Body of pancreas (tissue), 4 donors: ENCODE data around the gene MARCO. TPM values are rescaled to one million over a fixed set of nuclear protein-coding genes. Genes with fewer than 3 reads are reported as not detected.

Experiments
- ATAC-seq: fragments of 150-250 bp; one replicate; pipeline ENCODE4 v1.9.1; 2016
- DNase-seq, 4 donors: peaks; one replicate each; pipeline ENCODE4 v3.0.0-alpha.2; 2019
- H3K27ac ChIP-seq, 4 donors: fragments of 200-600 bp; sonication (generic); 1 replicate in 3 of 4; 2 replicates in 1 of 4; pipeline versions ENCODE4 v1.5.1 to v1.6.1; 2016 to 2019; ENCODE audit warnings: mild to moderate bottlenecking in 1 of 4, mixed read lengths in 1 of 4, moderate library complexity in 1 of 4
- H3K27me3 ChIP-seq, 2 donors: fragments of 200-600 bp; sonication (generic); one replicate each; pipeline ENCODE4 v1.6.0; 2016; ENCODE audit warnings: mild to moderate bottlenecking in 1 of 2
- H3K36me3 ChIP-seq, 2 donors: fragments of 200-600 bp; sonication (generic); replicated peaks in 1 of 2; 2 replicates each; pipeline ENCODE4 v1.5.1; 2016; ENCODE audit warnings: low read depth in 2 of 2; ENCODE audit not compliant: insufficient read depth in 1 of 2
- H3K4me1 ChIP-seq: fragments of 200-600 bp; sonication (generic); one replicate; pipeline ENCODE4 v1.6.0; 2016
- H3K4me3 ChIP-seq, 2 donors: fragments of 200-600 bp; sonication (generic); 1 replicate in 1 of 2; 2 replicates in 1 of 2; pipeline ENCODE4 v1.5.1; 2016 to 2019
- H3K9me3 ChIP-seq, 3 donors: fragments of 200-600 bp; sonication (generic); 1 replicate in 2 of 3; 2 replicates in 1 of 3; pipeline ENCODE4 v1.5.1; 2016
- CTCF ChIP-seq, 7 experiments: fragments of 450-650 bp in 4 of 7; fragments of 200-600 bp in 3 of 7; sonication (generic) in 3 of 7; IDR thresholded peaks; one replicate each; pipeline ENCODE4 v1.5.1; 2016 to 2019; ENCODE audit warnings: antibody characterized with exemption in 7 of 7
- POLR2A ChIP-seq, 3 donors: fragments of 450-650 bp; IDR thresholded peaks; one replicate each; pipeline ENCODE4 v1.6.1; 2016; ENCODE audit warnings: antibody characterized with exemption in 3 of 3, mild to moderate bottlenecking in 2 of 3
- WGBS, 2 donors: methylation state at CpG; one replicate each; pipeline ENCODE4 v1.1.5; 2017; 5-methylcytosine and 5-hydroxymethylcytosine counted together
- intact Hi-C: fragments of 100-400 bp; cut with DNase I; formaldehyde crosslinking; loops from one replicate; pipeline ENCODE4 v1.15.1; 2023
- total RNA-seq, 2 donors: library from RNA; depleted of rRNA; stranded (reverse); fragments of >200 nt; gene quantifications; one replicate each; pipeline ENCODE4 v1.1.0, GENCODE V29; 2016

Gene MARCO
- total RNA-seq, 2 donors from 2014 or later: 1.0 TPM; not detected in 1

DNA sequence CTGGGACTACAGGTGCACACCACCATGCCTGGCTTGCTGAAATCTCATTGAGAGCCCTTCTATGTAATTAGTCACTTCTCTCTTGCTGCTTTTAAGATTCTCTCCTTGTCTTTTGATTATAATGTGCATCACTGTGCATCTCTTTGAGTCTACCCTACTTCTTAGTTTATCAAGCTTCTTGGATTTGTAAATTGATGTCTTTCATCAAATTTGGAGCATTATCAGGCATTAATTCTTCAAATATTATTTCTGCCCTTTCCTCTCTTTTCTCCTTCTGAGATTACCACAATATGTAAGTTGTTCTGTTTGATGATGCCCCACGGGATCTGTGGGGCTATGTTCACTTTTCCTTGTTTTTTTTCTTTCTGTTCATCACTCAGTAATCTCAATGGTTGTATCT lies 9.0 kb upstream of the MARCO start:
- TF ChIP-seq CTCF (IDR thresholded peaks at IDR 0.05) (no peak), POLR2A (IDR thresholded peaks at IDR 0.05) (no peak)
- ATAC-seq (no peak), DNase-seq (no peak)
- intact Hi-C loops: no loop called here
- no peaks in the 10 kb centered on the region for H3K36me3 ChIP-seq
- no peak overlapping the region for H3K4me3 ChIP-seq
- no peaks in the 10 kb centered on the region for H3K9me3 ChIP-seq
- 26 to 36% methylated on average over 1 of the region's 1 CpG for WGBS, 2 donors
- H3K4me1 ChIP-seq: no peaks in the 10 kb centered on the region
- no peak overlapping the region for H3K27ac ChIP-seq
- no peaks in the 10 kb centered on the region for H3K27me3 ChIP-seq

DNA sequence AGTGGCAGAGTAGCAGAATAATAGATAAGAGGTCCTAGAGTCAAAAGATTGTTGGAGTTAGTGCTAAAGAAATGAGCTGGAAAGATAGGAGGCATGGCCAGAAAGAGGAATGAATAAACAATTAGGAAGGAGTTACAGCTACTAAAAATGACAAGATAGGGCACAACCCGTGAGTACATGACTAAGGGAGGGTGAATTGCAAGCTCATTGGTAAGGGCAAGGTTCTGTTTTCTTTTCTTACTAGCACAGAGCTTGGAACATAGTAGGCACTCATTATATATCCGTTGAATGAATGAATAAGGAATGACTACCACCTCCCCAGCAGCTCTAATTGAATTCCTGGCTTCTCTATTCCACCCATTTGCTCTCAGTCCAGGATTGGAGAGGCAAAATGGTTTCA lies 5.7 kb upstream of the MARCO start:
- Histone ChIP-seq H3K36me3 (no peaks in the 10 kb centered on the region), H3K4me3 (no peak overlapping the region), H3K4me1 (no peaks in the 10 kb centered on the region), H3K9me3 (no peaks in the 10 kb centered on the region), H3K27me3 (no peaks in the 10 kb centered on the region), H3K27ac (no peak overlapping the region)
- ATAC-seq: no peak
- no peak for DNase-seq
- intact Hi-C loops: no loop called here
- 24 to 33% methylated on average over 2 of the region's 2 CpGs for WGBS, 2 donors
- TF ChIP-seq POLR2A (IDR thresholded peaks at IDR 0.05) (no peak), CTCF (IDR thresholded peaks at IDR 0.05) (no peak)

DNA sequence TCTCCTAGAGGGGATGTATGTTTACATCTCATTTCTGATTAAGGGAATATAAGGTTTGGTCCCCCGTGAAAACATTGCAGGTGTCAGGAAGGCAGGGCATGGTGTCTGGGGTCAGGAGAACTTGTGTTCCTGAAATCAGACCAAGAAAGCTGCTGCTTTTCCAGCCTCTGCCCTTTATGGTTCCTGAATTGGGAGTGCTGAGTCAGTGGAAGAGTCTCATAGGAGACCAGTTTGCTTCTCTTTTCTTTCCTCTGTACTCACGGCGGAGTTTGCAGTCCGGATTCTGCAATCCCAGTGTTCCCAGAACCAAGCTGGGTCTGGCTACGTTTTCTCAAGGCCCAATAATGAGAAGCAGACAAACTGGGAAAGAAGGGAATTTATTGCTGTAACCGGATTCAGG lies 5.1 kb upstream of the MARCO start:
- H3K27me3 ChIP-seq: no peaks in the 10 kb centered on the region
- TF ChIP-seq POLR2A (IDR thresholded peaks at IDR 0.05) (no peak), CTCF (IDR thresholded peaks at IDR 0.05) (no peak)
- no peak for ATAC-seq
- no peak overlapping the region for H3K4me3 ChIP-seq
- no peaks in the 10 kb centered on the region for H3K9me3 ChIP-seq
- WGBS, 2 donors: 64 to 73% methylated on average over 6 of the region's 6 CpGs
- intact Hi-C loops: no loop called here
- no peaks in the 10 kb centered on the region for H3K36me3 ChIP-seq
- no peak overlapping the region for H3K27ac ChIP-seq
- H3K4me1 ChIP-seq: no peaks in the 10 kb centered on the region
- DNase-seq: no peak

DNA sequence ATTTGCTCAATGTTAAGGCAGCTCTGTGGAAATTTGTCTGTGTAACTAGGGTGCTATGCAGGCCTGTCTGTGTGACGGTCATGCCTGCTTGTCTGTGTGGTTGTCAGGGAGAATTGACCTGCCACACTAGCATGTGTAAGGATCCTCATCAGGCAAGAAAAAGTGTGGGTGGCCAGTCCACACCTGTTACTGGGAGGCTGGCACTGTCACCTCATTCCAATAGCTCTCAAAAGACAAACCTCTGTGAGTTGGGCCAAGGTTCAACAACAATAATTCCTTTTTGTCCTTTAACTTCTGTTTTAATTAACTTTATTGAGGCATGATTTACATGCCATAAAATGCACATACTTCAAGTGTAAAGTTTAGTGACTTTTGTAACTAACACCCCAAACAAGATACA lies 4.2 kb upstream of the MARCO start:
- ATAC-seq: no peak
- Histone ChIP-seq H3K27me3 (no peaks in the 10 kb centered on the region), H3K36me3 (no peaks in the 10 kb centered on the region), H3K4me3 (no peak overlapping the region), H3K27ac (no peak overlapping the region), H3K9me3 (no peaks in the 10 kb centered on the region), H3K4me1 (no peaks in the 10 kb centered on the region)
- no peak for DNase-seq
- WGBS, 2 donors: 83% methylated on average over 1 of the region's 1 CpG
- intact Hi-C loops: no loop called here
- no peak for TF ChIP-seq CTCF (IDR thresholded peaks at IDR 0.05)
- no peak for TF ChIP-seq POLR2A (IDR thresholded peaks at IDR 0.05)

DNA sequence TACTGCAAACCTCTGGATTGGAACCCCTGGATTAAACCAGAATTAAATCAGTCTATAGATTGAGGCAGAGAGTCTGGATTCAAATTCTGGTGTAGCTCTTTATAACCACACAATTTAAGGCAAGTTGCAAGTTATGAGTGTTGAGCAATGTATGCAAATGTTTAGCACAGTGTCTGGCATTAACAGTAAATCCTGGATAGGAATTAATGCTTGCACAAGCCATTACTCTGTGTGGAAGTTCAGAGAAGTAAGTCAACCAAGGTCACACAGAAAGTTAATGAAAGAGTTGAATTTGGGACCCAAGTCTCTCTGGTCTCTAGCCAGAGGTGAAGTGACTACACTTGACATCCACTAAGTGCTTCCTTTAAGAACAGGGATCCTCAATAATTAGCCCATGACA lies 2.0 kb upstream of the MARCO start:
- DNase-seq: no peak
- H3K27me3 ChIP-seq: no peaks in the 10 kb centered on the region
- H3K36me3 ChIP-seq: no peaks in the 10 kb centered on the region
- TF ChIP-seq POLR2A (IDR thresholded peaks at IDR 0.05): no peak
- no peaks in the 10 kb centered on the region for H3K4me1 ChIP-seq
- intact Hi-C loops: no loop called here
- H3K9me3 ChIP-seq: no peaks in the 10 kb centered on the region
- ATAC-seq: no peak
- H3K27ac ChIP-seq: no peak overlapping the region
- no peak overlapping the region for H3K4me3 ChIP-seq
